ENCODE results near the gene FABP2. TPM values are rescaled to one million over a fixed set of nuclear protein-coding genes. Genes with fewer than 3 reads are reported as not detected.

Gene FABP2
- total and polyA plus RNA-seq, 2 experiments from 2014 or later, result not detected

GRCh38 chr4:119297795-119298194 is 24.1 kb downstream of the FABP2 start:
- Histone ChIP-seq H4K20me1 (ENCODE audit: insufficient read depth) (no peaks in the 10 kb centered on the region), H3K27ac (no peak overlapping the region), H2AFZ (no peak overlapping the region), H3K4me1 (ENCODE audit: insufficient read depth) (peaks cover 15% of the 10 kb centered on the region; the same call in 1 of the 2 replicates), H3K4me3 (peak overlapping the region; percentile 82), H3K36me3 (ENCODE audit: low read depth) (peaks cover 42% of the 10 kb centered on the region), H3K79me2 (ENCODE audit: insufficient read depth) (peaks cover 59% of the 10 kb centered on the region), H3K27me3 (replicated peaks; ENCODE audit: insufficient read depth) (no peaks in the 10 kb centered on the region), H3K9me3 (ENCODE audit: low read depth) (no peaks in the 10 kb centered on the region), H3F3A (ENCODE audit: insufficient read depth) (peaks cover 75% of the 10 kb centered on the region), H3K9ac (peak overlapping the region; percentile 87), H3K4me2 (ENCODE audit: unreplicated experiment) (peak overlapping the region; percentile 86), H3K9me2 (ENCODE audit: insufficient read depth) (no peaks in the 10 kb centered on the region)
- 96 to 97% methylated on average over 1 of the region's 1 CpG for WGBS, 2 experiments (ENCODE audit: low coverage in 1 of 2, low lambda C conversion rate in 2 of 2, missing lambda C conversion rate in 2 of 2)
- no peak for TF ChIP-seq EZH2phosphoT487 (IDR thresholded peaks at IDR 0.05; ENCODE audit: insufficient read depth, low read depth)
- no peak for TF ChIP-seq EZH2 (IDR thresholded peaks at IDR 0.05; ENCODE audit: insufficient read depth, poor library complexity, severe bottlenecking)
- DNase-seq, result no peak
- in situ Hi-C loops (cut with MboI), result loop anchor here (10.0 kb wide), 1 partner anchor 313 kb away; no protein-coding TSS in a partner anchor

GRCh38 chr4:119296356-119296755 is 25.6 kb downstream of the FABP2 start:
- Histone ChIP-seq H3K9me3 (ENCODE audit: low read depth) (no peaks in the 10 kb centered on the region), H3K27me3 (replicated peaks; ENCODE audit: insufficient read depth) (no peaks in the 10 kb centered on the region), H3K36me3 (ENCODE audit: low read depth) (peaks cover 51% of the 10 kb centered on the region), H3K4me3 (no peak overlapping the region), H3K79me2 (ENCODE audit: insufficient read depth) (peaks cover 59% of the 10 kb centered on the region), H3F3A (ENCODE audit: insufficient read depth) (peaks cover 79% of the 10 kb centered on the region), H2AFZ (no peak overlapping the region), H3K9ac (no peak overlapping the region), H3K4me2 (ENCODE audit: unreplicated experiment) (no peak overlapping the region), H4K20me1 (ENCODE audit: insufficient read depth) (no peaks in the 10 kb centered on the region), H3K27ac (no peak overlapping the region), H3K4me1 (ENCODE audit: insufficient read depth) (peaks cover 15% of the 10 kb centered on the region; the same call in 1 of the 2 replicates), H3K9me2 (ENCODE audit: insufficient read depth) (no peaks in the 10 kb centered on the region)
- in situ Hi-C loops (cut with MboI), result loop anchor here (10.0 kb wide), 1 partner anchor 312 kb away; no protein-coding TSS in a partner anchor
- no peak for DNase-seq
- 94 to 96% methylated on average over 2 of the region's 2 CpGs for WGBS, 2 experiments (ENCODE audit: low coverage in 1 of 2, low lambda C conversion rate in 2 of 2, missing lambda C conversion rate in 2 of 2)
- TF ChIP-seq EZH2 (IDR thresholded peaks at IDR 0.05; ENCODE audit: insufficient read depth, poor library complexity, severe bottlenecking) (no peak), EZH2phosphoT487 (IDR thresholded peaks at IDR 0.05; ENCODE audit: insufficient read depth, low read depth) (no peak)

GRCh38 chr4:119290598-119290997 is 31.3 kb downstream of the FABP2 start:
- no peaks in the 10 kb centered on the region for H3K9me2 ChIP-seq (ENCODE audit: insufficient read depth)
- peaks cover 46% of the 10 kb centered on the region for H3K79me2 ChIP-seq (ENCODE audit: insufficient read depth)
- DNase-seq, result no peak
- peaks cover 48% of the 10 kb centered on the region for H3F3A ChIP-seq (ENCODE audit: insufficient read depth)
- TF ChIP-seq EZH2 (IDR thresholded peaks at IDR 0.05; ENCODE audit: insufficient read depth, poor library complexity, severe bottlenecking) (no peak), EZH2phosphoT487 (IDR thresholded peaks at IDR 0.05; ENCODE audit: insufficient read depth, low read depth) (no peak)
- no peaks in the 10 kb centered on the region for H3K9me3 ChIP-seq (ENCODE audit: low read depth)
- H3K4me2 ChIP-seq (ENCODE audit: unreplicated experiment), result no peak overlapping the region
- no peak overlapping the region for H3K9ac ChIP-seq
- in situ Hi-C loops (cut with MboI), result loop anchor here (10.0 kb wide), 1 partner anchor 306 kb away; no protein-coding TSS in a partner anchor
- no peak overlapping the region for H3K4me3 ChIP-seq
- peaks cover 12% of the 10 kb centered on the region for H3K4me1 ChIP-seq (ENCODE audit: insufficient read depth)
- H3K27me3 ChIP-seq (replicated peaks; ENCODE audit: insufficient read depth), result no peaks in the 10 kb centered on the region
- no peak overlapping the region for H2AFZ ChIP-seq
- WGBS, 2 experiments (ENCODE audit: low coverage in 1 of 2, low lambda C conversion rate in 2 of 2, missing lambda C conversion rate in 2 of 2), result 100% methylated on average over 1 of the region's 1 CpG
- no peak overlapping the region for H3K27ac ChIP-seq
- H3K36me3 ChIP-seq (ENCODE audit: low read depth), result peaks cover 39% of the 10 kb centered on the region
- no peaks in the 10 kb centered on the region for H4K20me1 ChIP-seq (ENCODE audit: insufficient read depth)

GRCh38 chr4:119289313-119289712 is 32.6 kb downstream of the FABP2 start:
- in situ Hi-C loops (cut with MboI), result no loop called here
- 93 to 97% methylated on average over 5 of the region's 5 CpGs for WGBS, 2 experiments (ENCODE audit: low coverage in 1 of 2, low lambda C conversion rate in 2 of 2, missing lambda C conversion rate in 2 of 2)
- no peak overlapping the region for H3K27ac ChIP-seq

More at GRCh38 chr4:119289313-119289712, 32.6 kb downstream of the FABP2 start:
- peaks cover 48% of the 10 kb centered on the region for H3K79me2 ChIP-seq (ENCODE audit: insufficient read depth)
- no peak overlapping the region for H2AFZ ChIP-seq
- H3K36me3 ChIP-seq (ENCODE audit: low read depth), result peaks cover 34% of the 10 kb centered on the region
- no peak overlapping the region for H3K4me3 ChIP-seq
- no peaks in the 10 kb centered on the region for H4K20me1 ChIP-seq (ENCODE audit: insufficient read depth)
- H3K9me2 ChIP-seq (ENCODE audit: insufficient read depth), result no peaks in the 10 kb centered on the region
- H3K4me1 ChIP-seq (ENCODE audit: insufficient read depth), result peaks cover 23% of the 10 kb centered on the region
- no peak overlapping the region for H3K4me2 ChIP-seq (ENCODE audit: unreplicated experiment)
- TF ChIP-seq EZH2 (IDR thresholded peaks at IDR 0.05; ENCODE audit: insufficient read depth, poor library complexity, severe bottlenecking) (no peak), EZH2phosphoT487 (IDR thresholded peaks at IDR 0.05; ENCODE audit: insufficient read depth, low read depth) (no peak)
- DNase-seq, result no peak
- no peaks in the 10 kb centered on the region for H3K27me3 ChIP-seq (replicated peaks; ENCODE audit: insufficient read depth)
- peaks cover 44% of the 10 kb centered on the region for H3F3A ChIP-seq (ENCODE audit: insufficient read depth)
- no peak overlapping the region for H3K9ac ChIP-seq
- H3K9me3 ChIP-seq (ENCODE audit: low read depth), result no peaks in the 10 kb centered on the region

Measured in GM23248 (cell line).